Peyer's patch (tissue), 4 donors: ENCODE data around the gene TMEM132C.

Experiments
- CTCF ChIP-seq, 6 experiments: fragments of 450-650 bp in 4 of 6; fragments of 200-600 bp in 2 of 6; sonication (generic) in 1 of 6; IDR thresholded peaks; one replicate each; pipeline ENCODE4 v1.5.1; 2017 to 2019; ENCODE audit warnings: antibody characterized with exemption in 6 of 6, mild to moderate bottlenecking in 3 of 6, moderate library complexity in 1 of 6
- POLR2A ChIP-seq, 2 donors: fragments of 450-650 bp; IDR thresholded peaks; one replicate each; pipeline ENCODE4 v1.5.1; 2017; ENCODE audit warnings: antibody characterized with exemption in 2 of 2, mild to moderate bottlenecking in 2 of 2, moderate library complexity in 2 of 2

GRCh38 chr12:128611736-128612135 is 344.8 kb downstream of the TMEM132C start:
- TF ChIP-seq CTCF (IDR thresholded peaks at IDR 0.05), result no peak
- TF ChIP-seq POLR2A (IDR thresholded peaks at IDR 0.05), result no peak
